ENCODE measurements around the gene RANBP17. TPM values are rescaled to one million over a fixed set of nuclear protein-coding genes. Genes with fewer than 3 reads are reported as not detected.

Gene RANBP17
- total and polyA plus RNA-seq, 3 experiments from 2014 or later, result not detected

Other genes starting within 250 kb of the RANBP17 start
- gene GABRP, start 78.3 kb upstream of the RANBP17 start, total RNA-seq, result not detected
- not detected for gene GABRP, start 78.3 kb upstream of the RANBP17 start, polyA plus RNA-seq

Measured in CD8-positive, alpha-beta memory T cell (primary cell).